Gastrocnemius medialis (tissue), 4 donors: Measurements from ENCODE around the gene ESYT2. TPM values are rescaled to one million over a fixed set of nuclear protein-coding genes. Genes with fewer than 3 reads are reported as not detected.
"Not testable (repeated sequence)": the region's sequence is repeated elsewhere in the genome, so short reads cannot be mapped to it uniquely, and the experiment has no call there.

Source experiments
- ATAC-seq, 2 donors: fragments of 150-250 bp; one replicate each; pipeline ENCODE4 v1.9.1; 2016
- DNase-seq, 2 donors: peaks; one replicate each; pipeline ENCODE4 v3.0.0-alpha.2; 2019
- H3K27ac ChIP-seq, 4 donors: fragments of 200-600 bp; sonication (generic); 1 replicate in 1 of 4; 2 replicates in 3 of 4; pipeline ENCODE4 v1.5.1; 2016 to 2018; ENCODE audit warnings: mild to moderate bottlenecking in 2 of 4, moderate library complexity in 1 of 4
- H3K27me3 ChIP-seq, 3 donors: fragments of 200-600 bp; sonication (generic) in 2 of 3; 1 replicate in 1 of 3; 2 replicates in 2 of 3; pipeline versions ENCODE4 v1.5.1 to v1.6.0; 2016 to 2019; ENCODE audit warnings: mild to moderate bottlenecking in 1 of 3, moderate library complexity in 1 of 3
- H3K36me3 ChIP-seq, 2 donors: fragments of 200-600 bp; sonication (generic) in 1 of 2; one replicate each; pipeline ENCODE4 v1.5.1; 2017 to 2018
- H3K4me1 ChIP-seq, 2 donors: fragments of 200-600 bp; sonication (generic) in 1 of 2; one replicate each; pipeline ENCODE4 v1.5.1; 2016 to 2017; ENCODE audit warnings: mild to moderate bottlenecking in 2 of 2
- H3K4me3 ChIP-seq, 4 donors: fragments of 200-600 bp; sonication (generic) in 3 of 4; 1 replicate in 1 of 4; 2 replicates in 3 of 4; pipeline ENCODE4 v1.5.1; 2016 to 2019; ENCODE audit warnings: mild to moderate bottlenecking in 2 of 4
- H3K9me3 ChIP-seq, 3 donors: fragments of 200-600 bp; sonication (generic) in 2 of 3; 1 replicate in 1 of 3; 2 replicates in 2 of 3; pipeline ENCODE4 v1.5.1; 2016 to 2019
- POLR2A ChIP-seq, 2 donors: fragments of 450-650 bp; IDR thresholded peaks; one replicate each; pipeline ENCODE4 v1.6.1; 2017; ENCODE audit warnings: antibody characterized with exemption in 2 of 2, mild to moderate bottlenecking in 2 of 2, moderate library complexity in 2 of 2
- in situ Hi-C, 4 donors: fragments of 200-750 bp; cut with MboI; loops; one replicate each; pipeline versions ENCODE4 v1.15.0 to v1.8.0; 2017; ENCODE audit warnings: low sequenced_read_pairs in 4 of 4
- intact Hi-C: fragments of 100-400 bp; cut with DNase I; formaldehyde crosslinking; loops from one replicate; pipeline ENCODE4 v1.15.1; 2023; ENCODE audit warnings: low total_unique reads
- total RNA-seq, 4 donors: library from RNA; depleted of rRNA; stranded (reverse); fragments of >200 nt; gene quantifications; one replicate each; pipeline versions ENCODE4 v1.1.0 to v1.2.3, GENCODE V29; 2016
- TF ChIP-seq, protein P1 (sequence below), 5 experiments: fragments of 450-650 bp in 3 of 5; fragments of 200-600 bp in 2 of 5; sonication (generic) in 2 of 5; IDR thresholded peaks in 4 of 5; conservative IDR thresholded peaks in 1 of 5; 1 replicate in 4 of 5; 2 replicates in 1 of 5; pipeline ENCODE4 v1.5.1; 2016 to 2019; ENCODE audit warnings: antibody characterized with exemption in 5 of 5, mild to moderate bottlenecking in 3 of 5, moderate library complexity in 3 of 5

The ESYT2 gene, protein sequence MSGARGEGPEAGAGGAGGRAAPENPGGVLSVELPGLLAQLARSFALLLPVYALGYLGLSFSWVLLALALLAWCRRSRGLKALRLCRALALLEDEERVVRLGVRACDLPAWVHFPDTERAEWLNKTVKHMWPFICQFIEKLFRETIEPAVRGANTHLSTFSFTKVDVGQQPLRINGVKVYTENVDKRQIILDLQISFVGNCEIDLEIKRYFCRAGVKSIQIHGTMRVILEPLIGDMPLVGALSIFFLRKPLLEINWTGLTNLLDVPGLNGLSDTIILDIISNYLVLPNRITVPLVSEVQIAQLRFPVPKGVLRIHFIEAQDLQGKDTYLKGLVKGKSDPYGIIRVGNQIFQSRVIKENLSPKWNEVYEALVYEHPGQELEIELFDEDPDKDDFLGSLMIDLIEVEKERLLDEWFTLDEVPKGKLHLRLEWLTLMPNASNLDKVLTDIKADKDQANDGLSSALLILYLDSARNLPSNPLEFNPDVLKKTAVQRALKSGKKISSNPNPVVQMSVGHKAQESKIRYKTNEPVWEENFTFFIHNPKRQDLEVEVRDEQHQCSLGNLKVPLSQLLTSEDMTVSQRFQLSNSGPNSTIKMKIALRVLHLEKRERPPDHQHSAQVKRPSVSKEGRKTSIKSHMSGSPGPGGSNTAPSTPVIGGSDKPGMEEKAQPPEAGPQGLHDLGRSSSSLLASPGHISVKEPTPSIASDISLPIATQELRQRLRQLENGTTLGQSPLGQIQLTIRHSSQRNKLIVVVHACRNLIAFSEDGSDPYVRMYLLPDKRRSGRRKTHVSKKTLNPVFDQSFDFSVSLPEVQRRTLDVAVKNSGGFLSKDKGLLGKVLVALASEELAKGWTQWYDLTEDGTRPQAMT
- total RNA-seq = 100 to 1,000 TPM in 1 of 4 donors, 10 to 100 TPM in 3; 67.5 to 106 (median 74.7) TPM

DNA sequence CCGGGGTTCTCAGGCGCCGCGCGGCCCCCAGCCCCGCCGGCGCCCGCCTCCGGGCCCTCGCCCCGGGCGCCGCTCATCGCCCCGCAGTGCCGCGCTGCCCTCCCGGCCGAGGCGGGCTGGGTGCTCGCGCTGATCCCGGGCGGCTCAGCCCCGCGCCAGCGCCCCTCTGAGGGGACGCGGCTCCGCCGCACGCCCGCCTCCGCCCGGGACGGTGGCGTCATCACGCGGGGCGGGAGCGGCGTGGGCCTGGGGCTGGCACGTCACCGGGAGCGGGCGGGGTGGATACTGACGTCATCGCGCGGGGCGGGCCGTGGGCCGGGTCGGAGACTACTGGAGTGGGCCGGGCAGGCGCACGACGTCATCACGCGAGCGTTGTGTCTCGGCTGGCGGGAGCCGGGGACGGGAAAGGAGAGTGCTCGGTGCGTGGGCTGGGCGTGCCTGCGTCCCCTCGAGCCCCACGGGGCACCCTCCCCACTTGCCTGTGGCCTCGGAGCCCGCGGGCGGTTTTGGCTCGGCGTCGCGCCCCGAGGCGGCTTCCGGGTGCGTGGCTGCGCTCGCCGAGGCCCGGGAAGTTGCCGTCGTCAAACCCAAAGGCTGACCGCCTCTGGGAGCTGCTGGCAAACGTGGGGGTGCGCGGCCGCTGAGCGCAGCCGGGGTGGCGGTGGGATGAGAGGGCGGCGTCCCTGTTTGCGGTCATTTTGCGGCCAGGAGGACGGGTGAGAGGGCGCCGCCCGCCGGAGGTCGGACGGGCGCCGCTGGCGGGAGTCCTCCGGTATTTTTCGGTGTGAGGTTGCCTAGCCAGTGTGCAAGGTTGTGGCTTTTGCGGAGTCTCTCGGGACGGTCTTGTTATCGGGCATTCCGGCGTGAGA is at the start of gene ESYT2:
ESYT2 (minus strand) TSS at position 168 of the 869 bp plus-strand sequence; CDS start at position 77, 91 bp downstream.
- intact Hi-C loops = loop anchor here (1.0 to 5.0 kb wide), 5 partner anchors 11 to 127 kb away; partner anchors contain the start of genes DYNC2I1 and NCAPG2
- ATAC-seq (peak; percentile 83 to 89), DNase-seq (peak; percentile 97)
- in situ Hi-C loops = loop anchor here in 1 of 4 donors (25.0 kb wide), 1 partner anchor 117 kb away; the partner anchor contains the start of gene NCAPG2
- TF ChIP-seq, protein P1, sequence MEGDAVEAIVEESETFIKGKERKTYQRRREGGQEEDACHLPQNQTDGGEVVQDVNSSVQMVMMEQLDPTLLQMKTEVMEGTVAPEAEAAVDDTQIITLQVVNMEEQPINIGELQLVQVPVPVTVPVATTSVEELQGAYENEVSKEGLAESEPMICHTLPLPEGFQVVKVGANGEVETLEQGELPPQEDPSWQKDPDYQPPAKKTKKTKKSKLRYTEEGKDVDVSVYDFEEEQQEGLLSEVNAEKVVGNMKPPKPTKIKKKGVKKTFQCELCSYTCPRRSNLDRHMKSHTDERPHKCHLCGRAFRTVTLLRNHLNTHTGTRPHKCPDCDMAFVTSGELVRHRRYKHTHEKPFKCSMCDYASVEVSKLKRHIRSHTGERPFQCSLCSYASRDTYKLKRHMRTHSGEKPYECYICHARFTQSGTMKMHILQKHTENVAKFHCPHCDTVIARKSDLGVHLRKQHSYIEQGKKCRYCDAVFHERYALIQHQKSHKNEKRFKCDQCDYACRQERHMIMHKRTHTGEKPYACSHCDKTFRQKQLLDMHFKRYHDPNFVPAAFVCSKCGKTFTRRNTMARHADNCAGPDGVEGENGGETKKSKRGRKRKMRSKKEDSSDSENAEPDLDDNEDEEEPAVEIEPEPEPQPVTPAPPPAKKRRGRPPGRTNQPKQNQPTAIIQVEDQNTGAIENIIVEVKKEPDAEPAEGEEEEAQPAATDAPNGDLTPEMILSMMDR (IDR thresholded peaks at IDR 0.05 in 4 of 5, conservative IDR thresholded peaks at IDR 0.05 in 1 of 5) = peak in 2 of 5 experiments; percentile 28 to 40
- peak; percentile 99 for TF ChIP-seq POLR2A (IDR thresholded peaks at IDR 0.05)
- H3K36me3 ChIP-seq = no peaks in the 10 kb centered on the region
- H3K9me3 ChIP-seq = no peaks in the 10 kb centered on the region
- peak within 1 kb of the TSS; percentile 96 to 100 (median 100) for H3K27ac ChIP-seq
- peak within 1 kb of the TSS; percentile 79 to 99 (median 92) for H3K4me3 ChIP-seq
- H3K27me3 ChIP-seq = no peaks in the 10 kb centered on the region
- H3K4me1 ChIP-seq = peaks cover 13 to 15% of the 10 kb centered on the region in 2 donors

DNA sequence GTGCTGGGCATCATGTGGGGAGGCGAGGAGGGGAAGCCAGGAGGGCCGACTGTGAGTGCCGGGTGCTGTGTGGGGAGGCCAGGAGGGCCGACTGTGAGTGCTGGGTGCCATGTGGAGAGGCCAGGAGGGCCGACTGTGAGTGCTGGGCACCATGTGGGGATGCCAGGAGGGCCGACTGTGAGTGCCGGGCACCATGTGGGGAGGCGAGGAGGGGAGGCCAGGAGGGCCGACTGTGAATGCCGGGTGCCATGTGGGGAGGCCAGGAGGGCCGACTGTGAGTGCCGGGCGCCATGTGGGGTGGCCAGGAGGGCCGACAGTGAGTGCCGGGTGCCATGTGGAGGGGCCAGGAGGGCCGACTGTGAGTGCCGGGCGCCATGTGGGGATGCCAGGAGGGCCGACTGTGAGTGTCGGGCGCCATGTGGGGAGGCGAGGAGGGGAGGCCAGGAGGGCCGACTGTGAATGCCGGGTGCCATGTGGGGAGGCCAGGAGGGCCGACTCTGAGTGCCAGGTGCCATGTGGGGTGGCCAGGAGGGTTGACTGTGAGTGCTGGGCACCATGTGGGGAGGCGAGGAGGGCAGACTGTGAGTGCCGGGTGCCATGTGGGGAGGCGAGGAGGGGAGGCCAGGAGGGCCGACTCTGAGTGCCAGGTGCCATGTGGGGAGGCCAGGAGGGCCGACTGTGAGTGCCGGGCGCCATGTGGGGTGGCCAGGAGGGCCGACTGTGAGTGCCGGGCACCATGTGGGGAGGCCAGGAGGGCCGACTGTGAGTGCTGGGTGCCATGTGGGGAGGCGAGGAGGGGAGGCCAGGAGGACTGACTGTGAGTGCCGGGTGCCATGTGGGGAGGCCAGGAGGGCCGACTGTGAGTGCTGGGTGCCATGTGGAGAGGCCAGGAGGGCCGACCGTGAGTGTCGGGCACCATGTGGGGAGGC is 49.1 kb upstream of the ESYT2 start:
- ATAC-seq, in situ Hi-C loops: not testable (repeated sequence)

DNA sequence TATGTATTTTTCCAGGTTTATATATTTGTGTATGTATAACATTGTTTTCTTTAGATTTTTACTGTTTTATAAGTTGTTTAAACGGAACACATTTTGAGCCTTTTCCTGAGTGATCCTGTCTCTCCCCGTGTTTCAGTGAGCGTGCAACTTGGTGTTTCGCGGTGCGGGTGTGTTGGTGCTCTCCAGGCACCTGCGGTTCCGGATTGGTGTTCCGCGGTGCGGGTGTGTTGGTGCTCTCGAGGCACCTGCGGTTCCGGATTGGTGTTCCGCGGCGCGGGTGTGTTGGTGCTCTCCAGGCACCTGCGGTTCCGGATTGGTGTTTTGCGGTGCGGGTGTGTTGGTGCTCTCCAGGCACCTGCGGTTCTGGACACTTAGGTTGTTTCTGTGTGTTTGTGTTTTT is 47.7 kb upstream of the ESYT2 start:
- Histone ChIP-seq H3K27ac (no peak overlapping the region), H3K4me1 (no peaks in the 10 kb centered on the region), H3K36me3 (peaks cover 0 to 60% of the 10 kb centered on the region in 2 donors), H3K9me3 (no peaks in the 10 kb centered on the region), H3K4me3 (no peak overlapping the region), H3K27me3 (no peaks in the 10 kb centered on the region)
- in situ Hi-C loops = no loop called here
- no peak for ATAC-seq
- intact Hi-C loops = no loop called here
- DNase-seq = no peak
- TF ChIP-seq POLR2A (IDR thresholded peaks at IDR 0.05) = no peak
- TF ChIP-seq, protein P1 (IDR thresholded peaks at IDR 0.05 in 4 of 5, conservative IDR thresholded peaks at IDR 0.05 in 1 of 5) = no peak

More for the DNA sequence above, 49.1 kb upstream of the ESYT2 start:
- H3K4me3 ChIP-seq, H3K27me3 ChIP-seq, intact Hi-C loops, H3K9me3 ChIP-seq, H3K27ac ChIP-seq, DNase-seq, H3K4me1 ChIP-seq: not testable (repeated sequence)
- H3K36me3 ChIP-seq = peaks cover 0 to 52% of the 10 kb centered on the region in 2 donors

DNA sequence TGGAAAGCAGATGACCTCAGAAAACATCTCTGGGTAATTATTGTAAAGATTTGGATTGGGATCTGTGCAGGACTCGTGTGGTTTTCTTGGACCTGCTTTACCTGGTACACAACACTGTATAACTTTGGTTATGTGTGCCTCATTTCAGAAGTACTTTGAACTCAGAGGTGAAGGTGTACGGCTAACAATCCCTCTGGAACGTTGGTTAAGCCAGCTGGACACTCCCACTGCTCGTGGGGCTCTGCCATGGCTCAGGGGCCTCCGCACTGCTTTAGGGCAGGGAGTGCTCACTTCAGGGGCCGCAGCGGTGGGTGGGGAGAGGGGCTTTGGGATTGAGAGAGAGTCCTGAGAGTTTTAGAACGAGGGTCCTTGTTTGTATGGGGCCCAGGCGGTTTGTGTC is 40.6 kb upstream of the ESYT2 start:
- DNase-seq (no peak), ATAC-seq (no peak)
- H3K36me3 ChIP-seq = peaks cover 0 to 36% of the 10 kb centered on the region in 2 donors
- H3K9me3 ChIP-seq = no peaks in the 10 kb centered on the region
- in situ Hi-C loops (no loop called here), intact Hi-C loops (loop anchor here (10.0 kb wide), 1 partner anchor 85 kb away; no protein-coding TSS in a partner anchor)
- no peaks in the 10 kb centered on the region for H3K27me3 ChIP-seq
- no peak overlapping the region for H3K27ac ChIP-seq
- no peak overlapping the region for H3K4me3 ChIP-seq
- peaks cover 3 to 5% of the 10 kb centered on the region in 2 donors for H3K4me1 ChIP-seq
- TF ChIP-seq, protein P1 (IDR thresholded peaks at IDR 0.05 in 4 of 5, conservative IDR thresholded peaks at IDR 0.05 in 1 of 5) = no peak
- no peak for TF ChIP-seq POLR2A (IDR thresholded peaks at IDR 0.05)
